HL-60/S4 (cell line): ENCODE data around the gene PTPMT1.

Experiments used
- in situ Hi-C: fragments of 300-500 bp; cut with MboI; formaldehyde crosslinking; loops from 2 replicates; pipeline ENCODE4 v1.14.3; 2022; ENCODE audit warnings: low sequenced_read_pairs

Gene PTPMT1

GRCh38 chr11:47605921-47606320 is 40.5 kb downstream of the PTPMT1 start:
- in situ Hi-C loops, result no loop called here

- in situ Hi-C loops, result no loop called here
These were observed 41.3 kb downstream of the PTPMT1 start for GRCh38 chr11:47606731-47607130.

- in situ Hi-C loops, result no loop called here
These were observed 42.0 kb downstream of the PTPMT1 start for GRCh38 chr11:47607380-47607779.

GRCh38 chr11:47609675-47610074 is 44.3 kb downstream of the PTPMT1 start:
- in situ Hi-C loops, result no loop called here

GRCh38 chr11:47611348-47611794 is 46.0 kb downstream of the PTPMT1 start:
- in situ Hi-C loops, result no loop called here

GRCh38 chr11:47615249-47615648 is 49.9 kb downstream of the PTPMT1 start:
- in situ Hi-C loops, result no loop called here

GRCh38 chr11:47616726-47617416 is 51.5 kb downstream of the PTPMT1 start:
- in situ Hi-C loops, result no loop called here

GRCh38 chr11:47617417-47617809 is 52.0 kb downstream of the PTPMT1 start:
- in situ Hi-C loops, result no loop called here

- in situ Hi-C loops, result no loop called here
These were observed 55.5 kb downstream of the PTPMT1 start for GRCh38 chr11:47620836-47621378.
